ELR (cell line): ENCODE results near the gene SYP.
"Not testable (repeated sequence)": the region's sequence is repeated elsewhere in the genome, so short reads cannot be mapped to it uniquely, and the experiment has no call there.

ENCODE experiments used
- DNase-seq: peaks from one replicate; pipeline ENCODE4 v3.0.0-alpha.2; 2015; ENCODE audit warnings: low read depth

Gene SYP

DNA sequence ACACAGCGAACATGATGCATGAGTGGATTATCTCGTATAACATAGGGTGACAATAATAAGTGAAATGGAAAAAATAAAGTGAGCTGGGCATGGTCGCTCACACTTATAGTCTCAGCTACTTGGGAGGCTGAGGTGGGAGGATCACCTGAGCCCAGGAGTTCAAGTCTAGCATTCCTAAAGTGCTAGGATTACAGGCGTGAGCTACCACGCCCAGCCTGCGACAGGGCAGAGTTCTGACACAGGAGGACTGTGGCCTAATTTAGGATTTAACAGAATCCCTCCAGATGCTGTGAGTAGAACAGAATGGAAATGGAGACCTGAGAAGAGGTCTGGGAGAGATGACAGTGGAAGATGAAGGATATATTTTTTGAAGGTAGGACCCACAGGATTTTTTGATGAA lies 10.4 kb downstream of the SYP start:
- no peak for DNase-seq

DNA sequence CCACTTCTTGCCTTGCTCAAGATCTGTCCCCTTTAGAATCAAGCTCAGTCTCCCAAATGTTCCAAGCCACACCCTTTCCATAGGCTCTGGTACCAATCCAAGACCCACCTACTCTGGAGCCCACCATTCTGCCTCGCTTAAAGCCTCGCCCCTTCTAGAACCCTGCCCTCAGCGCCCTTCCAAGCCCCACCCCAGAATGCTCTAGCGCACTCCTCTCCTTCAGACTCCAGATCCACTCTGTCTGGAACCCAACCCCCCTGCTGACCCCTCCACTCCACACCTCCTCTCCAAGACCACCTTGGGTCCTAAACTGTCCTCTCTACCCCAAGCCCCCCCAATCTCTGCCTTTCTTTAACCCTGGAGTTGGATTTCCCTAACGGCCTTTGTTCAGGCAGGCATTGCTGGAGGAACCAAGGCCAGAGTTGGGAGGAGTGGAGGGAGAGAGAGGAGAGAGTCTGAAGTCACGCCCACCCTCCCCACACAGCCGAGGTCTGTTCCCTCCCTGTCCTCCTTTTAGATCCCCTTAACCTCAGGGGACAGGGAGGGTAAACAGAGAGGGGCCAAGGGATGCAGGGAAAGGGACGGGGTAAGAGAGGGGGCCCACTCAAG lies 11.4 kb downstream of the SYP start:
- no peak for DNase-seq

DNA sequence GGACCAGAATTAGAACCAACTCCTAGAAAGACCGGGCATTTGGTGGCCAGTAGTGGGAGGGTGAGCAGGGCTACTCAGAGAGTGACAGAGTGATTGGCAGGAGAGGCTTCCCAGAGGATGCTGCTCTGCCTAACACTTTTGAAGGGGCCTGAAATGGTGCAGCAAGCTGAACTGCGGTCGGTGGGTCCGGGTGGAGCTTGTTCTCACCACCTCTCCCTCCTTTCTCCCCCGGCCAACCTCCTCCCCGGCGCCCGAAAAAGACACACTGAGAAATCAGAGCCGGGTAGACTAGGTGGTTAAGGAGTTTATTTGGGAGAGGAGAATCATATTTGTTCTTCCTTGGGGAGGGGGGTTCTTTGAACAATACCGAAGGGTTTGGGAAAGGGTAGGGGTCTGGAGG lies 12.5 kb downstream of the SYP start:
- DNase-seq: no peak

DNA sequence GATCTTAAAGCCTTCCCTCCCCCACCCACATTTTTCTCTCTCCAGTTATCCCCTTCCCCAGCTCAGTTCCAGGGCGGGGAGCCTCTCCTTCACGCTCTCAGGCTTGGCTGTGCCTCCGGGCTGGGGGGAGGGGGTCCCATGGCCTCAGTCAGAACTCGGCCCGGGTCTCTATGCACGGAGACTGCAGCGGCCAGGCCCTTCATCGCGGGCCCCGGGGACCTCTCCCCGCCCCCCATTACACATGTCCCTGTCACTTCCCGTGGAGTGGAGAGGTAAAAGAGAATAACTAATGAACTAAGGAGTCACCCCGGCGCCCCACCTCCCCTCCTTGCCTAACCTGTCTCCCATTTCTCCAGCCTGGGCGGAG lies 13.0 kb downstream of the SYP start:
- DNase-seq: no peak

DNA sequence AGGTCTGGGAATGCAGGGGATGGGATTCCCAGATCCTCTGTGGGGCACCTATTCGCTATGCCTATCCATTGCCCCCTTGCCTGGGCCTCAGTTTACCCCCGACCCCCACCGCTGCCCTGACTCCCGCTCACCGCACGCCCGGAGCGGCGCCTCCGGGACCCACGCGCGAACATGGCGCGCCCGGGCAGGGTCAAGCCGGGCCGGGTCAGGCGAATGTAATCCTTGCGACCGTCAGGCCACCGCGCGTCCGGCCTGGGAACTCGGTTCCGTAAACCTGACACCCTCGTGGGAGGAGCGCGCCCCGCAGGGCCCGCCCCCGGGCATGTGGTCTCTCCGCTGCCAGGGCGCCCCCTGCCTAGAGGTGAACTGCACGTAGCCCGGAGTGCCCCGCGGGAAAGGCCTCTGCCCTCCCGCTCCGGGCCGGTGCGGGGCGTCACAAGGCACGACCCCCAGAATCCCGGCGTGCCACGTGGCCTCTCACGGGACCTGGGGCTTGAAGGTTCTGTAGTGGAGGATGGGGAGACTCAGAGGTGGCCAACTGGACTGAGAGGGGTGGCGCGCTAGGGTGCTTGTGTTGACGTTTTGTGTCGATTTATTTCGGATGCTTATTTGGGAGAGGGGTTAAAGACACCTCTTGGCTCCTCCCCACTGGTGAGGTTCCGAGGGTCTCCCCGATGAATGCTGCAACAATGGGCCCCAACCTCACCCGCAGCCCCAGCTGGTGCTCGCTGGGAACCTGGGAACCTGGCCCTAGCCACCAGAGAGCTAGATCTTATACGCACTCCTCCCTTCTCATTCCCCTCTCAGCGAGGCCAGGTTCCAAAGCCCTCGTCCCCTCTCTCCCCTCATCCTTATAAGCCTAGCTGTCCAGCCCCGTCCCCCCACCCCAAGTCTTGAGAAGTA lies 13.6 kb downstream of the SYP start, which contains the start of gene PRICKLE3:
TSS of gene PRICKLE3 (minus strand) at position 249 of the 903 bp plus-strand sequence. CDS start at position 173, 76 bp downstream.
- DNase-seq: peak; percentile 74

DNA sequence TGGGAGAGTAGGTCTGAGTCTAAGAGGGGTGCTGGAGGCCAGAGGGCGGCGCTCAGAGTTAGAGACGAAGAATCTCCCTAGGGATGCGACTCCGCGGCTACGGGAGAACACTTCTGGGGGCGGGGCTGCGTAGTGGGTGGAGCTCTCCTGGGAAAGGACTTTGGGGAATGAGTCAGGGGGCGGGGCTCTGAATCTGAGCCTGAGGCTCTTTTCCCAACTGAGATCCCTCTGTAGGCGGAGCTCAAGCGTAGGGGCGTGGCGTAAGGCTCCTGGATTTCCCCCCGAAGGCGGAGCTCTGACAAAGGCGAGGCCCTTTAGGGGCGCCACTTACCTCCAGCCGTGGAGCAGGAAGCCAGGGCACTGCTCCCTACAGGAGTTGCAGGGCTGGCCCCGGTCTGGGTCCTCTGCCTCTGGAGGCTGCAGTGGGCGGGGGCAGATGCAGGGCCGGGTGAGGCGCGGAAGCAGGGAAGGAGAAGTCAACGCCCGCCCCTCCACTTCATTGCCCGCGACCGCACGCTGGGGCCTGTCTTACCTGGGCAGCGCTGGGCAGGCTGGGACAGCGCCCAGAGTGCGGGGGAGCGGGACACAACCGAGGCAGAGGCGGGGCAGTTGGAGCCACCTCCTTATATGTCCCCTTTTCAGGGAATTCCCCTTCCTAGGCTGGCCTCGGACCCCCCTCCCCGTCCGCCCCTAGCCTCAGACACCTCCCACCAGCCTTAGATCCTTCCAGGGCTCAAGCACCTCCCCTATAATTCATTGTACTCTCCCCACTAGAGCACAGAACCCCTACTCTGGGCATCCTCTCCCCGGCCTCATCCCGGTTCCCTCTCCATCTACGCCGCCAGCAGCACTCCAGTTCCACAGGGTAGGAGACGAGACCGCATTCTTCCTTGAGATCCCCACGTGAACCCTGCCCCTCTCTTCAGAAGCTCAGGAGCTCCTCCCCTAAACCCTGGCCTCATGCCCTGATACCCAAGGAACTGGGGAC lies 15.4 kb downstream of the SYP start:
- peak; percentile 94 for DNase-seq

DNA sequence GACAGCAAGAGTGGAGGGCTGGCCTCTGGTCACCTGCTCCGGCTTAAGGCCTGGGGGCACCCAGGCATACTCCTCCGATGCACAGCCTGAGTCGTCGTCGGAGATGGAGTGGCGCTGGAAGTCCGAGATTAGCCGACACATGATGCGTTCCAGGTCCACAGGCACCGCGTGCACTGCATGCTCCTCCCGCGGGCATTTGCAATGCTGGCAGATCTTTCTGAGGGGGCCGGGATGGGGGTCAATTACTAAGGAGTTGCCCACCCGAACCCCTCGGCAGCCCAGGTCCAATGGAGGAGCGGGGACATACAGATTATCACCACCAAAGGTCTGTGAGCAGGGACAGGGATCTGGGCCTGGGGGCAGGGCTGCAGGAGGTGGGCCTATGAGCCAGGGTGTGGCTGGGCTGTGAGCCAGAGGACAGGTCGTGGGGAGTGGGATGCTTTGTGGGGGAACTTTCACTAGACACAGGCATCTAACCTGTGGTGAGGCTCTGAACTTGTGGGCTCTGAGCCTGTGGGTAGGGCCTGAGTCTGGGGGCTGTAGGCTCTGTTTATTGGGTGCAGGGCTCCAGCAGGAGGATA lies 16.2 kb downstream of the SYP start:
- DNase-seq: no peak

DNA sequence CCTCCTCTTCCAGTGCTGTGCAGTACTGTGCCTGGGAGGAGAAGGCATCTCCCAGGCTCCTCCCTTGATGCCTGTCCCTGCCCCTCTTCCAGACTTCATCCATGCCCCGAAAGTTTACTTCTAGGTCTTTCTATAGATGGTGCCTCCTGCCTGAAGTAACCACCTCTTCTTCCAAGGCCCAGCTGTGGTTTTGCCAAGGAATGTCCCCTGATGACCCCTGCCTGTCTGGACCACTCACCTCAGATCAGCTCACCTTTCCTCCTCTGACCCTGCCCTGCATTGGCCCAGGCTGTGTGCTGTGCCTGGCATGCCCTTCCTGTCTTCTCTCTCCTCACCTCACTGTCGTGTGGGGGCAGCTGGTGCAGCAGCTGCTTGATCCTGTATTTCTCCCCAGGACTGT lies 20.6 kb downstream of the SYP start:
- no peak for DNase-seq

DNA sequence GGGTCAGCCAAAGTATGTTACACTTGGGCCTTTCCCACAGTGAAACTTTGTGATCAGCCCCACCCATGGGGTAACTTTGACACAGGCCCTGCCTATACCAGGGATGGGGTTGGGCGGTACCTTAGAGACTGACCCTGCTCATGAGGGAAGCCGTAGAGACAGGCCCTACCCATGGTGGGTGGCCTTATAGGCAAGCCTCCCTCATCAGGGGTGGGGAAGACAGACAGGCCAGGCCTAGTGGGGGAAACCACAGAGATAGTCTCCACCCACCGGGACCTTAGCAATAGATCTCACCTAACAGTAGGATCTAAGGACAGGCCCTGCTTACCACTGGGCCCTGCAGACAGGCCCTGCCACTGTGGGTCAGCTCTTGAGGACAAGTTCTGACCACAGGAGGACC lies 21.5 kb downstream of the SYP start:
- DNase-seq: no peak

DNA sequence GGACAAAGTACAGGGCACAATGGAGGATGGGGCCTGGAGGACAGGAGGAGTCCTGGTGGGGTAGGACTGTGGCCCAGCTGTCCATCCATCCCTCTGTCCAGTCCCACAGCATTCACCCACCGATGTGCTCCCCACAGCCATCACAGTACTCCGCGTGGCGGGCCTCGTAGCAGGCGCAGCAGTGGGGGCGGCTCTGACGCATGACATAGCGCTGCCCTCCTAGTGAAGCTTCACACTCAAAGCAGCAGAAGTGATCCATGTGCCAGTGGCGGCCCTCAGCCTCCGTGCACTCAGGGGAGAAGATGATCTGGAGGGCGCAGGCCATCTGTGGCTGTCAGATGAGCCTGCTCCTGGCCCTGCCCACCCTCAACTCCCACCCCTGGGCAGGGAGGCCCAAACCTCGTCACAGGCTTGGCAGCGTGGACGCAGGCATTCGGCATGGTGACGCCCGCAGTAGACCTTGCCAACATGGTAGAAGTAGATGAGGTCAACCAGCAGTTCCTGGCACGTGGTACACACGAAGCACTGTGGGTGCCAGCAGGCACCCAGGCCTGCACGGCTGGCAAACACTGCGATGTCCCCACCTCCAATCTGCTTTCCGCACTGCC lies 22.0 kb downstream of the SYP start:
- DNase-seq: no peak

DNA sequence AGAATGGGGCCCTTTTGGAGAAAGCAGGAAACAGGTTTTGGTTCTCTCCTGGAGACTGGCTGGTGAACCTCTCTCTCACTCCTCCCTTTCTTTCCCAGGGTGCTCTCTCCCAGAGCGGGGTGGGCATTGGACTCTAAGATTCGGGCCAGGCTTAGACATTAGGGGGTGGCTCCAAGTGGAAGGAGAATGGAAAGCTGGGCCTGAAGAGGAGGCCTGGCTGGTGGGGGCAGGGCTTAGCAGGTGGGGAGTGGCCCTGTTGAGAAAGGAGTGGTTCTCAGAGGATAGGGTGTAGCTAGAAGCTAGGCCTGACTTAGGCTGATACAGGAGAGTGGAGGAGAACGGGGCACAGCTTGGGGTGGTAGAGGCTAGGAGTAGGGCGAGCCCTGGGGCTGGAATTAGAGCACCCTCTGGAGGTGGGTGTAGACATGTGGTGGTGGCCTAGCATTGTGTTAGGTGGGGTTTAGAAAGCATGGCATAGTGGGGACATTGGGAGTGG lies 22.6 kb downstream of the SYP start:
- DNase-seq: no peak

DNA sequence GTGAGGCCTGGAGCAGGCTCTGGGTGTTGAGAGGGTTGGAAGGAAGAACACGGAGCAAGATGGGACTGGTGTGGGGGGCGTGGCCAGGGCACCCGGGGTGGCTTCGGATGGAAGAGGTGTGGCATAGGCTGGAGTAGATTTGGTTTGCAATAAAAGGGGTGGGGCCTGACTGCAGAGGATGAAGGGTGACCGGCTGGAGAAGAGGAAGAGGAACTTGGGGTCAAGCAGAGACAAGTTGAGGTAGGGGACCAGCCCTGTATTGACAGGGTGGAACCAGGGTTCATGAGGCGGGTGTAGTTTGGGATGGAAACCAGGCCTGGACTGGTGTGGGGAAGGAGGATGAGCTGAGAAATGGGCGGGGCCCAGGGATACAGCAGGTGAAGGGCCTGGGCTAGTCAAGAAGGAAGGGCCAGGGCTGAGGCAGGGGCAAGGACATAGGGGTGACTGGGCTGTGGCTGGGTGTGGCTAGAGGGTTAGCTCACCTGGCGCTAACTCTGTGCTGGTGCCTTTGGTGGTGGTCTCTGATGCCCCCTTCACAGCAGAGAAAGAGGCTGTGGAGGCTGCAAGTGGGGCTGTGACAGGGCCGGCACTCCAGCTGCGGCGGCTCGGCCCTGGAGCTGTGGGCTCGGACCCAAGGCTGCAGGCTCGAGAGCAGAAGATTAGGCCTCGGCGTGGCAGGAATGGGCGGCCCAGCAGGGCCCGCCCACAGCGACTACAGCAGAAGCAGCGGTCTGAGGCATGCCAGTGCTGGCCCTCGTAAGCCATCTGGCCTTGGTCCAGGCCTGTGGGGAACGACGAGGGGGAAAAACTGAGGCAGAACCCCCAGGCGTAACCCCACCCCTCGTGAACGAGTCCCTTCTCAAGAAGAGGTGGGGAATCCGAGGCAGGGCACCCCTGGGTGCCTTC lies 23.3 kb downstream of the SYP start:
- DNase-seq: no peak

DNA sequence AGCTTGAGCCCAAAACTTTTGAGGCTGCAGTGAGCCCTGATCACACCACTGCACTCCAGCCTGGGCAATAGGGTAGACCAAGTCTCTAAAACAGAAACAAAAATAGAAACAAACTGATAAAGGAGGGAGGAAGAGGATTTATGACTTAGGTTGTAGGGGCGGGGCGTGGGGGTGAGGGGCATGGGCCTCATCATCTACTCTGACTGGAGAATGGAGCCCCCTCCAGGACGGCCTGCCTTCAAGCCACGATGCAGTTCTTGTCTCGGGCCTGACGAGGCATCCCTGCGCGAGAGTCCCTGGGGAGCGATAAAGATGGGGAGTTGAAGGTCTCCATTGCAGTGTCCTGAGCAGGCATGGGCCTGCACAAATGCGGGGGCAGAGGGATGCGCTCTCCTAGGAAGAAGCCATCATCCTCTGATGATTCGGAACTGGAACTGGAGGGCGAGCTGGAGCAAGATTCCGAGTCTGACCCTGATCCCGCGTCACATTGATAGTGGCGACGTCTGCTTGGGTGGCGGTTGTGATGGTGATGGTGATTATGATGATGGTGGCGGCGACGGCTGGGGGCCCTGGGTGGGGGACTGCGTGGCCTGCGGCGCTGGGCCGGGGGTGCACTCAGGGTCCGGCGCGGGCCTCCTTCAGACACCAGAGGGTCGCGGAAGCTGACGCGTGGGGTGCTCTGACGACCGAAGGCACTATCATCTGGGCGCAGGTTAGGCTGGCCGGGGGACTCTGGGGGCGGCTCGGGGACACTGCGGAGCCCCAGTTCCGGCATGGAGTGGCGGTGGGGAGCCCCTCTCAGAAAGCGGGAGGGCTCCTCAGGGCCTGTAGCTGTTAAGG lies 24.3 kb downstream of the SYP start:
- no peak for DNase-seq

DNA sequence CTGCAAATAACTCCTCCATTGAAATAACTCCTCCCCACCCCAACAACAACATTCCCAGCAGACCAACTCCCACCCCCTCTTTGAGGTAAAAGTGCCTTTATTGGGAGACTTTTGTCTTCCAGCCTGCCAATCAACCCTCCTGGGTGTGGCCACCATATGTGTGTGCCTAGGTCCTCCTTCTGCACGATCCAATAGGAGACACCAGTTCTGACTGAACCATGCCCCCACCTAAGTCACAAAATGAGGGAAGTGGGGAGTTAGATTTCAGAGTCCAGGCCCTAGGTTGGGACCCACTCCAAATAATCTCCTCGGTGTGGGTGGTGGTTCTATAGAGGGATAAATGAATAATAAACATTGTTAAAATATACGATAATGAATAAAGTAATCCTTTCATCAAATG lies 25.3 kb downstream of the SYP start:
- DNase-seq: no peak

DNA sequence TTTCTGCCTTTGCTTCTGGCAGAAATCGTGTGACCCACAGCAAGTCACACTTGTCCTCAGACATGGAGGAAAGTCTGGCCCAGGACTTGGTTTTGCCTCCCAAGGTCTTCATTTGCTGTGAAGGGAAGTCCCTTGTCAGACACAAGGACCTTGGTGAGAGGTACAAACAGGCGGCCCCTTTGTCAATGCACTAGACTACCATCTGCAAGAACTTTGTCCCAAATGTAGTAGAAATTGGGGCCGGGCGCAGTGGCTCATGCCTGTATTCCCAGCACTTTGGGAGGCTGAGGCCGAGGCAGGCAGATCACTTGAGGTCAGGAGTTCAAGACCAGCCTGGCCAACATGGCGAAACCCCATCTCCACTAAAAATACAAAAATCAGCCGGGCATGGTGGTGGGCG lies 26.4 kb downstream of the SYP start:
- DNase-seq: not testable (repeated sequence)

DNA sequence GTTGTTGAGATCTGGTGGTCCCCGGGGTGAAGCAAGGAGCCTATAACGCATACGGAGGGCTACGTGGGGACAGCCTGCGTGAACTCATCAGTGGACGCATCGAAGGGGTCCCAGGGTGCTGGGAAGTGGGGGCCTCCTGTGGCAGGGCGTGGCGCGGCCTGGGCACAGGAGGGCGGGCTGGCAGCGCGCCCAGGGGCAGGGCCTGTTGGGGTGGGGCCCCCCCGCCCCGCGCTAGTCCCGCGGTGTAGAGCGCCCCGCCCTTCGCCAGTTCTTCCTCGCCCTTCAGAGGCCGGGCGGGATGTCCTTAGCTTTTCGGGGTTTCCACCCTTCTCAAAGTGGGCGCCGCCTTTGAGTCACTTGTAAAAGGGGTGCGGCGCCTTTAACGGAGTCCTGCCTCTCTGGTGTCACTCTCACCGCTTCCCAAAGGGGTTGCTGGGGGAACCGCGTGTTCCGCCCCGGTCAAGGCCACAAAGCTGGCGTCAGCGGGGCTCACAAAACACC lies 27.7 kb downstream of the SYP start:
- peak; percentile 82 for DNase-seq

DNA sequence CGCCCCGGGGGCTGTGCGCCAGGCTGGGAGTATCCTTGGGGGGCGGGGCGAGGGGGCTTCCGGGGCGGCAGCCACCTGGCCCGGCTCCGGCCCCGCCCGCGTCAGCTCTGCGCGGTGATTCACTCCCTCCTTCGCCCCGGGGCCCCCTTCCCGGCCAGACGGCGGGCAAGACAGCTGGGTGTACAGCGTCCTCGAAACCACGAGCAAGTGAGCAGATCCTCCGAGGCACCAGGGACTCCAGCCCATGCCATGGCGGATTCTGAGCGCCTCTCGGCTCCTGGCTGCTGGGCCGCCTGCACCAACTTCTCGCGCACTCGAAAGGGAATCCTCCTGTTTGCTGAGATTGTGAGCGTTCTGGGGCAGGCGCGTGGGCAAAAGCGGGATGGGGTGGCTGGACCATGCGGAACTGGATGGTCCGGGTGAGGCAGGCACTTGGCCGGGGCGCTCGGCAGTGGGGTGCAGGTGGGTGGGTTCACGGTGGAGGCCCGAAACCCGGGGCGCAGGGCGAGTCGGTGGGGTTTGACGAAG lies 28.2 kb downstream of the SYP start, which contains the start of gene PLP2:
TSS of gene PLP2 (plus strand) at position 147 of the 528 bp plus-strand sequence. CDS start at position 250, 103 bp downstream.
- peak; percentile 79 for DNase-seq

DNA sequence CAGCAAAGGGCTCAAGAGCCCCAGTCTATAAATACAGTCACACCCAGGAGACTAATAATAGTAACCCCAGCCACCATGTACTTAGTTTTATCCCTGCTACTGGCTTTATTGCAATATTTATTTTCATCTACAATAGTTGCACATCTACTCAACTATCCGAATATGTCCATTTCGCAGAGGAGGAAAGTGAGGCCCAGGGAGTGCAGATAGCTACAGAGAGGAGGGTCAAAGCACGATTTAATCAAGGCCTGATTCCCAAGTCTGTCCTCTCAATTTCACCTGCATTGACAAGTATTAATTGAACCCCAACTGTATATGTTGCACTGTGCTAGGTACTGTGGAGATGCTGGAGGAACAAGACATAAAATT lies 32.3 kb downstream of the SYP start:
- no peak for DNase-seq
